HS-27A (cell line): ENCODE data around the gene SFI1.
"Not testable (repeated sequence)": the region's sequence is repeated elsewhere in the genome, so short reads cannot be mapped to it uniquely, and the experiment has no call there.

Source experiments
- DNase-seq: peaks from one replicate; pipeline ENCODE4 v3.0.0-alpha.2; 2012; ENCODE audit warnings: low read depth, missing footprints

SFI1 gene

DNA sequence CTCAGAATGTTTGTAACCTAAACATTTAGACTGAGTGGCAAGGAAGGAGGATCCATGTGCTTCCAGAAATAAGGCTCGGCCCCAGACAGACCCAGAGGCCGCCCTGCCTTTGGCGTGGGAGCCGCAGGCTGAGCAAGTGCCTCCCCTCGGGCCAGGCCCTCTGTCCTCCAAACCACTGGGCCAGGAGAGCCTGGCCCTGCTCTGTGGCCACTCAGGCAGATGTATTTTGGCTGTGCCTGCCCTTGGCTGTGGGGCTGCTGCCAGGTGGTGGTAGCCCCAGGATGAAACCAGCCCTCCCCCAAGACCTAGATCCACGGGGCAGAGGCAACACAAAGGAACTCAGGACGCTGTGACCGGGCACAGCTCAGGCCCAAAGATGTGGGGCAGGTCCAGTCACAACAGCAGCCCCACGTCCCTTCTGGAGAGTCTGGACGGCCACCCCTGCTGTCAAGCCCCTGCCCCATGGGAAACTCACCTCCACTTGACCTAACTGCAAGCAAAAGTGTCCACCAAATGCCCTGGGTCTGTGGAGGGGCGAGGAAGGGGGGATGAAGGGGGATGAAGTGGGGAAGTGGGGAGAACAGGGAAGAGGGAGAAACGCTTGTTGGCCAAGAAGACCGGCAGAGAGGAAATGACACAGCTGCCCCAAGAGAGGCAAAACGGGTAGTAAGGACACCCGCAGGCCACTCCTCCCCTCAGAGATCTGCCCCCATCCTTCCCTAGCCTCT, 141.7 kb downstream of the SFI1 start:
- DNase-seq = no peak

DNA sequence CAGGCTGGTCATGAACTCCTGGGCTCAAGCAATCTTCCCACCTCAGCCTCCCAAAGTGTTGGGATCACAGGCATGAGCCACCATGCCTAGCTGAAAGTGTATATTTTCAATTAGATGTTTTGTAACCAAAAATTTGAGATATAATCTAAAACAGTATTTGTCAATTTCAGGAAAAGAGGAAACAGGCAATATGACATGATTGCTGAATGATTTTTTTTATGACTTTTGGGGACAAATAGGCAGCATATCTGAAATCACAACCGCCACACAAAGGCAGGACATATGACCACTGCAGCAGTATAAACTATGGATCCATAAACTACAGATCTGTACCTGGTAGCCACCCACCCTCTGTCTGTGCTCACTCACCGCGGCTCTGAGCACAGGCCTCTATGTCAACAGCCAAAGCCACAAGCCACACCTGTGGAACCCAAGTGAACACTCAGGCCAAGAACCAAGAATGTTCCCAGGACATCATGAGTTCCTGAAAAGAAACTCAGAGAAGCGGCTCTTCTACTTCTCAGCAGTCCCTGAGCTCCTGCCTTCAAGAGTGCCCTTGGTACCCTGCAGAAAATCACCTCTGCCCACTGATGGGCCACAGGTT, 143.2 kb downstream of the SFI1 start:
- no peak for DNase-seq

DNA sequence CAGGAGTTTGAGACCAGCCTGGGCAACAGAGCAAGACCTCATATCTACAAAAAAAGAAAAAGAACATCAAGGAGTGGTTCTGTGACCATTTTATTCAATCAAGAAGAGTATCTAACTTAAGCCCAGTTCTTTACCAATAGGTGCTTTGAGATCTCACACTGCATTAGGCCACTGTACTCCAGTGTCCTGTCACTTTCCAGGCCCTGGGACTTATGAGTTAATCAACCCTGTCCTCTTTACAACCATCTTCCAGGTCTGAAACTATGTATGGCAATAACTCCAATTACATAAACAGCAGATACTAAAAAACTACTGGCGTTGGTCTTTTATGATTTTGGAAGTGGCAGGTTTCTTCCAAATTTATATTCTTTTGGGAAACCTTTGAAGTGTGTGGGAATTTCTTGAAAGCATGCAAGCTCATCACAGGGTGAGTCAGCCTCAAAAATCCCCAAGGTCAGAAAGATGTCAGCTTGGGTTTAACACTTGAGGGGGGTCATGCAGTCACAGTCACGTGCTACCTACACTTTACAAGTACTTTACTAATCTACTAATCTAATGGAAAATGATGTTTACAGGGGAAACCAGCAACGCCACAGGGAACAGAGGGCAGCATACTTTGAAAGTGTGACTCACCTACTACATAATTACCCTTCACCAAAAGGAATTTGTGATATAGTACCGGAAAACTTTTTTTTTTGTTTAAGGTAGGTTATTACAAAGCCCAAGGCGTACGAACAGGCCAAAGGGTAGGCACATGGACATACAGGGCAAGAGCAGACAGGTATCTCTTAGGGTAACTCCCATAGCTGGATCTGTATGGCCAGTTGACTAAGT, 150.1 kb downstream of the SFI1 start:
- DNase-seq = peak; percentile 58

DNA sequence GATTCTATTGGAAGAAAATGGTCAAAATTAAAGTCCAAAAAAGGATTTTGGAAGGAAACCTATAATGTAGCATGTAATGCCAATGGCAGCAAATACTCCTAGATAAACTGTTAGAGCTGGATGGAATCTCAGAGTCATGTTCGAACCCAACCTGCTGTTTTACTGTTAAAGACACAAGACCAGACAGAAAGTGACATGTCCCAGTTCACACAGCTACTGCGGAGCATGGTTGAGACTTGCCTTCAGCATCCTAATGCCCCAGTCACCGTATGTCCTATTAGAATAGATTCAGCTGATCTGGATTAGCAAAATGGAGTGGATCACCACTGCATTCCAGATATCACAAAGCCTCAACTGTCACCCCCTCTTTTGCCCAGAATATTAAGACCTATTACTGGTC, 150.7 kb downstream of the SFI1 start:
- DNase-seq = no peak

DNA sequence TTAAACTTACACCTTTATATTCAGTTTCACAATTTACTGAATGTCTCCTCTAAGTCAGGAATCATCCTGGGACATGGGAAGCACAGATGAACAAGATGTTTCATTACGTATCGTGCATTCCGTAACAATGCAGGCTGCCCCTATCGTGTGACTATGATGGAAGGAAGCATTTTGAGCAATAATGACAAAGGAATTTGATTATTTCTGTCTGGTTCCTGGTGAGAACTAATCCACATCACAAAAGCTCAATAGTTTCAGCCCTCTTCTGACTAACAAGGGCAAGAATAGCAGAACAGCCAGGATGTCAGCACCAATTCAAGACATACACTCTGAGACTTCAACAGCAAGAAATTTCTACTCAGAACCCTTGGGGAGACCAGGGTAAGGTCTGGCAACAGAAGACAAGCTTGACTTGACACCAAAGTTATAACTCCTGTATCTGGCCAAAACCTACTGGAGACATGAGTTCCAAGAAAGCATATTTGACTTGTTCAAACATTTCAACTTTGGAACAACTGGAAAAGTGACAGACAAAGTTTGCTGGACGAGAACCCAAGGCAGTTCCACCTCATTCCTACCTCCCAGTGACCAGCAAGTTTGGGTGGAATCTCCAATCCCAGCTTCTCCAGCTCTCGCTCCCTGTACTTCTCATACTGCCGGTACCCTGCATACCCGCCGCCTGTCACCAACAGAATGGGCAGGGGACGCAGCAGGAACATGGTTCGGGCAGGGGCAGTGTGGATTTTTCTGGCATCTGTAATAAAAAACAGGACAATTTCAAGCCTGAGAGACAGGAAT, 151.4 kb downstream of the SFI1 start:
- no peak for DNase-seq

DNA sequence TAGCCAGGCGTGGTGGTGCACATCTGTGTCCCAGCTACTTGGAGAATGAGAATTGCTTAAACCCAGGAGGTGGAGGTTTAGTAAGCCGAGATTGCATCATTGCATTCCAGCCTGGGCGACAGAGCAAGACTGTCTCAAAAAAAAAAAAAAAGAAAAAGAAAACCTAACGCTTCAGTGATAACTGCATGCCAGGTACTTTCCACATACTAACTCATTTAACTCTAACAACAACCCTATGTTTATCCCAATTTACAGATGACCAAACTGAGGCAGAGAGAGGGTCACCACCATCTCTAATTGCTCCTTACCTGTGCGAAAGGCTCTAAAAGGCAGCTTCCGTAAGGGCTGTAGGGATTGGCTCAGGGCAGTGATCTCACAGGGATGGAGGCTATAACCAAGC, 154.1 kb downstream of the SFI1 start:
- no peak for DNase-seq

DNA sequence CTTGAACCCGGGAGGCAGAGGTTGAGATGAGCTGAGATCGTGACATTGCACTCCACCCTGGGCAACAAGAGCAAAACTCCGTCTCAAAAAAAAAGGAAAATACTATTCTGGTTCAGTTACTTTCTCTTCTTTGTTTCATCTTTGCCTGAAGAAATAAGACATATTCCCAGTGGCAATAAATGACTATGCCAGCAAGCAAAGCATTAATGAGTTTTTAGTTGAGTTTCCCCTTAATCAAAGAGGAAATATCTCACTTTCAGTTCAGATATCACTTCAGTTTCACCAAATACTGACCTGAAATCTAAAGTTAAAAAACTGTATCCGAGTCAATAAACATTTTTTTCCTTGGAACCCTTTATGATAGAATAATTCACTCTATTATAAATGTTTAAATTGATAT, 155.3 kb downstream of the SFI1 start:
- no peak for DNase-seq

DNA sequence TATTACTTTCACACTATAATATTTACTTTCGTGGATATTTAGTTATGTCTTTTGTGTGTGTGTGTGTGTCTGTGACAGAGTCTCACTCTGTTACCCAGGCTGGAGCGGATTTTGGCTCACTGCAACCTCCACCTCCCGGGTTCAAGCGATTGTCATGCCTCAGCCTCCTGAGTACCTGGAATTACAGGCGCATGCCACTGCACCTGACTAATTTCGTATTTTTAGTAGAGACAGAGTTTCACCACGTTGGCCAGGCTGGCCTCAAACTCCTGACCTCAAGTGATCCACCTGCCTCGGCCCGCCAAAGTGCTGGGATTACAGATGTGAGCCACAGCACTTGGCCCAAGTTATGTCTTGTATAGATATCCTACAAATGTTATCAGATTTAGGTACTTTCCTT, 155.8 kb downstream of the SFI1 start:
- DNase-seq = no peak

DNA sequence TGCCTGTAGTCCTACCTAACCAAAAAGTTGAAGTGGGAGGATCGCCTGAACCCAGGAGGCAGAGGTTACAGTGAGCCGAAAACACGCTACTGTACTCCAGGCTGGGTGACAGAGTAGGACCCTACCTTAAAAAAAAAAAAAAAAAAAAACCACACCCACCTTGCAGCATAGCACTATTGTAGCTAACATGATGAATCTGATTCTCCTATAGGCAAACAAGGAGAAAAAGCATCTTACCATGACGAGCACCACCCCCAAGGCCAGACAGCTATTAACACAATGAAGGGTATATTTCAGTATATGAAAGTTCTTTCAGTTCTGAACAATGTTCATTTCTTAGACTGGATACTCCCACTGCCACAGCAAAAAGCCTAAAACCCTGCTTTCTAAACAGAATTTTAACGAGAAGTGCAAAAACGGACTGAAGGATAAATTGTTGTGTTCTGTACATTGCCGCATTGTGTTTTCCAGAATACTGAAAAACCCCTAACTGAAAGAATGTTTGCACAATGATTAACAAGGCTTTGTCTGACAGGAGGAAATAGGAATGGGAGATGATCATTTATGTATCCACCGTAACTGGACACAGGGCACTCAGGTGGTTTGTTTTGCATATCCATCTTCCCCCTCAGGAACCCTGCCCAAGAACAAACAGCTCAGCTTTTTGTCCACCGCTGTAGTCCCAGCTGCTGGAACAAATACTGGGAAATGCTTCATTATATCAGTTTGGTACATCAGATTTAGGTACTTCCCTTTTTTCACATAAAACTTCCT, 156.8 kb downstream of the SFI1 start:
- DNase-seq = no peak

DNA sequence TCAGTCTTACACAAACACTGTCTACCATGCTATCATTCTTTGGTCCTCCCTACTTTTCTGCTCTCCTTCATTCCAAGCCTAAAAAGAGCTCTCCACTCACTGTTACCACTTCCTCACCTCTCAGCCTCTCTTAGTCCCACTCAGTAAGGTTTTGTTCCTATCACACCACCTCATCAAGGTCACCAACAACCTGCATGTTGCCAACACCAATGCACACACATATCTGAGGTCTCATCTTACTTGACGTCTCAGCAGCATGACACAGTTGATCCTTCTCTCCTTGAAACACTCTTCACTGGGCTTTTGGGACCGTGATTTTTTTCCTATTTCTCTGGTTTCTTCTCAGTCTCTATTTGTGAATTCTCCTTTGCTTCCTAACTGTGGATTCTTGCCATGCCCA, 157.6 kb downstream of the SFI1 start:
- DNase-seq = no peak

DNA sequence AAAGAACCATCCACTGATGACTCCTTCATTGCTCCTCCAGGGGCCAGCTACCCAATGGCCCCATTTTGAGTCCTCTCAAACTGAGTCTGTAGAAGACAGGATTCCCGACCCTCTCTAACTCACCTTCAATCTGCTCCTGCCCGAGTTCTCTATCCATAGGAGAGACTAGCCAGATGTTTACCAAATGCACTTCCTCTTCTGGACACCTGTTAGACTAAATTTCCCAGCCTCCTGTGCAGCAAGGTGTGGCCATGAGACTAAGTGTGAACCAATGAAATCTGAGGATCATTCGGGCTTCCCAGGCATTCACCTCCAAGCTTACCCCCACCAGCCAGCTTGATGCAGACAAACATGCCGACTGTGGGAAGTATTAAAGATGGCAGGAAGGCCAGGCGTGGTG, 158.1 kb downstream of the SFI1 start:
- no peak for DNase-seq

DNA sequence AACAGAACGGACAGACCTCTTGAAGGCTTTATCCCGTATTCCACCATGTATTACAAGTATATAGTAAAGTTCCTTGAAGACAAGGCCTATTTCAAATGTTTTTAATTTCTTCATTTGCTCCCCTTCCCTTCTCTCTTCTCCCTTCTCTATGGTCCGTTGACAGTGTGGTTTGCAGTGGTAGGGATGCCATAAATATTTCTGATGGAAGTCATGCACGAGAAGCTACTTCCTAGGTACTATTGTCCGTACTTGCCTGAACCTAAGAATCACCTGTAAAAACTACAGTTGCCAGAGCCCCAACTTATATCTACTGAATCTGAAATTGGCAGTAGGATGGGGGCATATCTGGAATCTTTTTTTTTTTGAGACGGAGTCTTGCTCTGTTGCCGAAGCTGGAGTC, 162.9 kb downstream of the SFI1 start:
- DNase-seq = no peak

DNA sequence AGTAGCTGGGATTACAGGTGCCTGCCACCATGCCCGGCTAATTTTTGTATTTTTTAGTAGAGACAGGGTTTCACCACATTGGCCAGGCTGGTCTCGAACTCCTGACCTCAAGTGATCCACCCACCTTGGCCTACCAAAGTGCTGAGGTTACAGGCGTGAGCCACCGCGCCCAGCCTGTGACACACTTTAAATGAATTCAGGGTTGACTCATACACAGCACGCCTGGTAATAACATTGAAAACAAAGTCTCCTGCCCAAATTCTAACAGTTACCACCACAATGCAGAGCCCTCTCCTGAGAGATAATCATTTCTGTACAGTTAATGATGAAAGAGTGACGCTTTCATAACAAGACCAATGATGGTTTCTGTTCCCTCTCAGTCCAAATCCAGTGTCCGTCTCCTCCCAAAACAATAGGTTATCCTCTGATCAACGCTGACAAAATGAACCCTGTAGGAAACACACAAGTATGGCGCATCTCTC, 164.6 kb downstream of the SFI1 start:
- DNase-seq = not testable (repeated sequence)

DNA sequence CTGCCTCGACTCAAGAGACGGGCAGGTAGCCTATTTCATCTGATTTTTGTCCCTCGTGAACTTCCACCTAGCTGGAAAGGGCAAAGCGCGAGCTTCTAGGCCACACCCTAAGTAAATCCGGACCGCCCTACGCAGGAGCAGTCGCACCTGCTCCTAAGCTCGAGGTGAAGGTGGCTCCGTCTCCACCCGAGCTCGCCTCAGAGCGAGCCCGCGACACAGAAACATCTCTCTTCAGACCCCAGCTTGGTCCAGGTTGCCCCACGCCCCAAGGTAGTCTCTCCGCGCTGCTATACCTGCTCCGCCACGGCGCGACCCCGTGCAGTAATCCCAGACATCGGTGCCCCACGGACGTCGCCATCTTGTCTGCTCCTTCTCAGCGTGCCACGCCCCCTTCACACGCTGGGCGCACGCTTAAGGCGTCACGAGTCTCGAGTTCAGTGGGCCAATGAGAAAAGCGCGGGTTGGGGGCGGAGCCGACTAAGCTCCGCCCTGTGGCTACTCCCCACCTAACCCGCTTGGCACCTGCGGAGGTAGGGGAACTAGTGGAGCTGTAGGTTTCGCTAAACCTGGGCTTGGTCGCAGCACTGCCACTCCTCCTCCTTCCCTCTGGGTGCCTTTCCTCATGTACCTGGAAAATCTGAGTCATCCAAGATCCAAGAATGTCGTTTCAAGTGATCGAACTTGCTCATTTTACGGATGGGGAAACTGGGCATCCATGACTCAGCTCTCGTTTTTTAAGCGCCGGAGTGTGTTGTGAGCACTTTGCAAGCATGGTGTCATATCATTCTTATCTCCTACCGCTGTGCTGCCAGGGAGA, 165.7 kb downstream of the SFI1 start, which contains the start of gene PISD:
PISD (minus strand) TSS at position 365 of the 817 bp plus-strand sequence; CDS start at position 358, 7 bp downstream.
- peak; percentile 82 for DNase-seq

DNA sequence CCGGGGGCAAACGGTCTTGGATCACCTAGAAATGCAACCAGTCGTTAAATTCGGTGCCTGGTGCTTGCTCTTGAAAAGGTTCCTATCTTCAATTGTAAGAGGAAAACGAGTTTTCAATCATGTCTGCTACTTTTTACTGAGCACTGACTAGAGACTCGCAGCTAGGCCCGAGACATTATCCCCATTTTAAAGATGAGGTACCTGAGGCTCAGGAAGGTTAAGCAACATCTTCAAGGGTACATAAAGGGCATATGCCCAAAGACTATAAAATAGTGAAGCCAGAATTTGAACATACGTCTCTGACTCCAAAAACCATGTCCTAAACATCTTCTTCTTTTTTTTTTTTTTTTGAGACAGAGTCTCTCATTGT, 166.3 kb downstream of the SFI1 start:
- DNase-seq = no peak
